ENCODE data around the gene GNB3. TPM values are rescaled to one million over a fixed set of nuclear protein-coding genes. Genes with fewer than 3 reads are reported as not detected.

GNB3 gene
- total RNA-seq: under 1 TPM; 0.33 to 0.69 TPM

DNA sequence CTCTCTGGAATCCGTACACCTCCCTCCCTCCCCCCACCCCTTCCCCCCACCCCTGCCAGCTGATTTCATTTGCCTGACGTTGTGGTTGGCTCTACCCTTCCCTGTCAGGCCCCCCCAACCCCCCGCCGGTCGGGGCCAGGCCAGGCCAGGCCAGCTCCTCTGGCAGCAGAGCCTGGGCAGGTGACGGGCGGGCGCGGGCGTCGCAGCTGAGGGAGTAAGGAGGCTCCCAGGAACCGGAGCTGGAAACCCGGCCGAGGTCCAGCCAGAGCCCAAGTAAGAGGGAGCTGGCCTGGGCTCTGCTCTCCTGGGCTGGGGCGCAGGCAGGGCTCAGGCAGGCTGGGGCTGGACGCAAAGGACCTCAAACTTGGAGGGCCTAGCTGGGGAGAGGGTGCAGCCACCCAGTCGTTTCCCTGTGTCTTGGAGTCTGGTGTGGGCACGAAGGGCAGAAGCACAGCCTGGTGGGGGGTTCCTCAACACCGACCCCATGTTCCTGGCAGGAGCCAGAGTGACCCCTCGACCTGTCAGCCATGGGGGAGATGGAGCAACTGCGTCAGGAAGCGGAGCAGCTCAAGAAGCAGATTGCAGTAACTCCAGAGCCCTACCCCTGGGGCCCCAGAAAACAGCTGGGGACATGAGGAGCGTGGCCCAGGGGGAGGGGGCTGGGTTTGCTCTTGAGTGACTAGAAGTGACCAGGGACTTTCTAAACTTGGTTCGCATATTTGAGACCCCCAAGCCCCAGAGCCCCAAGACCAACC, at the start of gene GNB3:
GNB3 (plus strand) TSS at position 165 of the 755 bp plus-strand sequence; CDS start at position 528, 363 bp downstream.

DNA sequence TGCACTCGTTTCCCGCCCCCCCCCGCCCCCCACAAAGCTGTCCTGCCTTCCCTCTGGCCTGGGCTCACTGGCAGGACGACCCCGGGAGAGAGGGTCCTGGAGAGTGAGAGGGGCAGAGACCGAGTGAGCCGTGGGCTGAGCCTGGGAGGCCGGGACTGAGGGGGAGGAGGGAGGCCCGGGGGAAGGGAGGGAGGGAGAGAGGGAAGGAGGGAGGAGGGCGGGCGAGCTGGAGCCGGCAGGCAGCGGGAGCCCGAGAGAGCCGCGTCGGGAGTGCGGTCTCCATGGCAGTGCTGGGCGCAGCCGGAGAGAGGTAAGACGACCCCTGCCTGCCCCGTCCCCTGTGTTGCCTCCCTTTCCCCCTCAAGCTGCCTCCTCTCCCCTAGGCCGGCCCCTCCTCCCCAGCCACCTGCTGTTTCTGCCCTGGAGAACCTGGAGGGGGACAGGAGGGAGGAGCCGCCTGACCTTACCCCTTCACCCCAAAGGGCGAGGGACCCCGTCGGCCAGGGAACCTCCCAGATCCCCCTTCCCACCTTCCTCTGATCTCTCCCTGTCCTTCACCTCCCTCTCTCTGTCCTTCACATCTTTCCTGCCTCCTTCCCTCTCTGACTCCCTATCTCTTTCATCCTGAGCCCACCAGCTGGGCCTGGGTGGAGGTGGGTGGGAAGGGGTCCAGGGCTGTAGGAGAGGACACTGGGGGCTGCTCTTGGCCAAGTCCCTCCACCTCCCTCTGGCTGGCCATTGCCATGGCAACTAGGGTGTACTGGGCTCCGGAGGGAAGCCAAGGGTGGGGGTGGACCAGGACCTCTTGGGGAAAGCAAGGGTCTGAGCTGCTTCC, 18.9 kb upstream of the GNB3 start, which contains the start of gene GPR162:
GPR162 (plus strand) TSS at position 231 of the 835 bp plus-strand sequence. CDS start 2,078 bp downstream, outside the sequence.

GRCh38 chr12:6827982-6828780, 12.5 kb upstream of the GNB3 start, which contains the start of gene P3H3:
Gene P3H3 (plus strand): TSS chr12:6828407. CDS start chr12:6828441, 34 bp downstream.

GRCh38 chr12:6851153-6851920, 10.6 kb downstream of the GNB3 start, which contains the start of gene CDCA3:
Gene CDCA3 (minus strand): TSS chr12:6851286. CDS start chr12:6850952, 334 bp downstream.

GRCh38 chr12:6851921-6852650, 11.4 kb downstream of the GNB3 start, which contains the start of gene USP5:
Gene USP5 (plus strand): TSS chr12:6852150. CDS start chr12:6852180, 30 bp downstream.

GRCh38 chr12:6867413-6868210, 26.9 kb downstream of the GNB3 start, which contains the start of gene TPI1:
Gene TPI1 (plus strand): TSS chr12:6867531. CDS start chr12:6867567, 36 bp downstream.

GRCh38 chr12:6873094-6874014, 32.6 kb downstream of the GNB3 start, which contains the start of gene SPSB2:
Gene SPSB2 (minus strand): TSS chr12:6873303. CDS start chr12:6872901, 402 bp downstream.

Other genes starting within 250 kb of the GNB3 start
- 100 to 1,000 TPM; 172 to 203 TPM for gene CHD4, start 233.5 kb upstream of the GNB3 start, total RNA-seq
- gene LPAR5, start 205.0 kb upstream of the GNB3 start, total RNA-seq: under 1 TPM in 1 of 2 donors, not detected in 1; under 0.01 TPM
- gene ACRBP, start 193.5 kb upstream of the GNB3 start, total RNA-seq: not detected
- 10 to 100 TPM; 23.6 to 38.5 TPM for gene ING4, start 177.8 kb upstream of the GNB3 start, total RNA-seq
- 10 to 100 TPM; 23.4 to 29.3 TPM for gene ZNF384, start 151.6 kb upstream of the GNB3 start, total RNA-seq
- gene PIANP, start 140.1 kb upstream of the GNB3 start, total RNA-seq: not detected
- 100 to 1,000 TPM in 1 of 2 donors, 10 to 100 TPM in 1; 98.4 to 105 TPM for gene COPS7A, start 116.9 kb upstream of the GNB3 start, total RNA-seq
- 100 to 1,000 TPM; 168 to 185 TPM for gene MLF2, start 87.8 kb upstream of the GNB3 start, total RNA-seq
- gene PTMS, start 74.6 kb upstream of the GNB3 start, total RNA-seq: 10 to 100 TPM; 36.8 to 67.6 TPM
- gene LAG3, start 68.4 kb upstream of the GNB3 start, total RNA-seq: under 1 TPM in 1 of 2 donors, not detected in 1; 0.34 TPM
- 1 to 10 TPM; 1.7 TPM for gene CD4, start 51.4 kb upstream of the GNB3 start, total RNA-seq
- under 1 TPM; under 0.01 to 0.33 TPM for gene GPR162, start 19.1 kb upstream of the GNB3 start, total RNA-seq
- 10 to 100 TPM; 13.4 to 36.3 TPM for gene P3H3, start 12.5 kb upstream of the GNB3 start, total RNA-seq
- 10 to 100 TPM; 16.9 to 54.9 TPM for gene CDCA3, start 10.4 kb downstream of the GNB3 start, total RNA-seq
- gene USP5, start 11.2 kb downstream of the GNB3 start, total RNA-seq: 10 to 100 TPM; 89.2 to 93.3 TPM
- gene TPI1, start 26.6 kb downstream of the GNB3 start, total RNA-seq: 100 to 1,000 TPM; 611 to 916 TPM
- gene SPSB2, start 32.4 kb downstream of the GNB3 start, total RNA-seq: 1 to 10 TPM; 5.2 to 8.0 TPM
- 10 to 100 TPM in 1 of 2 donors, 1 to 10 TPM in 1; 6.2 to 10.3 TPM for gene LRRC23, start 63.9 kb downstream of the GNB3 start, total RNA-seq
- 10 to 100 TPM; 17.9 to 20.3 TPM for gene ENO2, start 73.7 kb downstream of the GNB3 start, total RNA-seq
- gene ATN1, start 87.0 kb downstream of the GNB3 start, total RNA-seq: 10 to 100 TPM in 1 of 2 donors, 1 to 10 TPM in 1; 8.6 to 13.3 TPM
- not detected for gene RNU7-1, start 102.9 kb downstream of the GNB3 start, total RNA-seq
- gene C12orf57, start 103.1 kb downstream of the GNB3 start, total RNA-seq: 10 to 100 TPM; 49.9 to 66.3 TPM
- gene PTPN6, start 110.4 kb downstream of the GNB3 start, total RNA-seq: under 1 TPM in 1 of 2 donors, not detected in 1; 0.33 TPM
- 100 to 1,000 TPM; 172 to 255 TPM for gene PHB2, start 129.7 kb downstream of the GNB3 start, total RNA-seq
- 10 to 100 TPM; 31.0 to 59.6 TPM for gene EMG1, start 130.0 kb downstream of the GNB3 start, total RNA-seq
- 10 to 100 TPM; 18.0 to 20.6 TPM for gene LPCAT3, start 177.6 kb downstream of the GNB3 start, total RNA-seq
- 100 to 1,000 TPM in 1 of 2 donors, 10 to 100 TPM in 1; 22.0 to 231 TPM for gene C1S, start 219.8 kb downstream of the GNB3 start, total RNA-seq